ENCODE data around the gene SEC24D.

DNA sequence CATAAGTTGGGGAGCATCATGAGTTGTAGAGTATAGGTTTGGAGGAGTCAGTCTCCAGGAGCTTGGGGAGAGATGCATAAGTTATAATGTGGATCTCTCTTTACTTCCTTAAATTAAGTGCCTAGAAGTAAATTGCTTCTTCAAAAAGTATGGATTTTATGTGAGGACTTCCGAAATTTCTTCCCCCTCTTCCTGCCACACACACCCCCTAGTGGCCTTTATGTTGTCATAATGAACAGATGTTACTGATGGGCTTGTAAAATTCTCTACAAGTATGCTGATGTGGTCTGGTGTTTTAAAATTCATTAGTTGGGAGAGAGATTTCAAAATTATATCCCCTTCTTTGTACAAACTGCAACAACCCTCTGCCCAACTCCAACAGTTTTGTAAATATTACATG lies 153.0 kb downstream of the SEC24D start:
- TF ChIP-seq, protein P1, sequence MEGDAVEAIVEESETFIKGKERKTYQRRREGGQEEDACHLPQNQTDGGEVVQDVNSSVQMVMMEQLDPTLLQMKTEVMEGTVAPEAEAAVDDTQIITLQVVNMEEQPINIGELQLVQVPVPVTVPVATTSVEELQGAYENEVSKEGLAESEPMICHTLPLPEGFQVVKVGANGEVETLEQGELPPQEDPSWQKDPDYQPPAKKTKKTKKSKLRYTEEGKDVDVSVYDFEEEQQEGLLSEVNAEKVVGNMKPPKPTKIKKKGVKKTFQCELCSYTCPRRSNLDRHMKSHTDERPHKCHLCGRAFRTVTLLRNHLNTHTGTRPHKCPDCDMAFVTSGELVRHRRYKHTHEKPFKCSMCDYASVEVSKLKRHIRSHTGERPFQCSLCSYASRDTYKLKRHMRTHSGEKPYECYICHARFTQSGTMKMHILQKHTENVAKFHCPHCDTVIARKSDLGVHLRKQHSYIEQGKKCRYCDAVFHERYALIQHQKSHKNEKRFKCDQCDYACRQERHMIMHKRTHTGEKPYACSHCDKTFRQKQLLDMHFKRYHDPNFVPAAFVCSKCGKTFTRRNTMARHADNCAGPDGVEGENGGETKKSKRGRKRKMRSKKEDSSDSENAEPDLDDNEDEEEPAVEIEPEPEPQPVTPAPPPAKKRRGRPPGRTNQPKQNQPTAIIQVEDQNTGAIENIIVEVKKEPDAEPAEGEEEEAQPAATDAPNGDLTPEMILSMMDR (IDR thresholded peaks at IDR 0.05; ENCODE audit: low read depth, low read length, poor library complexity, severe bottlenecking), result peak; percentile 70
- no peak for TF ChIP-seq EZH2phosphoT487 (IDR thresholded peaks at IDR 0.05; ENCODE audit: borderline replicate concordance, low read length)

Data from DOHH2 (cell line).